Adipocyte (in vitro differentiated cells): Measurements from ENCODE around the gene FYN.

ENCODE experiments used
- DNase-seq: peaks from one replicate; pipeline ENCODE4 v3.0.0-alpha.2; 2015; ENCODE audit warnings: low read depth
- H3K27me3 ChIP-seq: replicated peaks from 2 replicates; pipeline ENCODE4 v1.7.0; 2013; ENCODE audit warnings: mild to moderate bottlenecking, low read length, moderate library complexity; ENCODE audit not compliant: control insufficient read depth, insufficient read depth
- H3K36me3 ChIP-seq: 2 replicates; pipeline ENCODE4 v1.7.0; 2013; ENCODE audit warnings: low read length, mild to moderate bottlenecking, moderate library complexity; ENCODE audit not compliant: control insufficient read depth, insufficient read depth, severe bottlenecking
- H3K4me1 ChIP-seq: 2 replicates; pipeline ENCODE4 v1.7.0; 2013; ENCODE audit warnings: mild to moderate bottlenecking, low read length, moderate library complexity; ENCODE audit not compliant: control insufficient read depth, insufficient read depth
- H3K4me3 ChIP-seq: 2 replicates; pipeline ENCODE4 v1.7.0; 2013; ENCODE audit warnings: mild to moderate bottlenecking, low read length, moderate library complexity
- H3K9ac ChIP-seq: 2 replicates; pipeline ENCODE4 v1.7.0; 2013; ENCODE audit warnings: mild to moderate bottlenecking, low read length, moderate library complexity
- H3K9me3 ChIP-seq: 2 replicates; pipeline ENCODE4 v1.7.0; 2013; ENCODE audit warnings: mild to moderate bottlenecking, low read length, moderate library complexity; ENCODE audit not compliant: control insufficient read depth

Gene FYN

GRCh38 chr6:111725446-111726112, 147.7 kb downstream of the FYN start:
- Histone ChIP-seq H3K9me3 (no peaks in the 10 kb centered on the region), H3K27me3 (no peaks in the 10 kb centered on the region), H3K4me3 (no peak overlapping the region), H3K9ac (peak overlapping the region; percentile 44), H3K4me1 (peaks cover 63% of the 10 kb centered on the region), H3K36me3 (no peaks in the 10 kb centered on the region)
- peak; percentile 29 for DNase-seq

GRCh38 chr6:111724505-111724904, 148.7 kb downstream of the FYN start:
- H3K9ac ChIP-seq, result peak overlapping the region; percentile 44

GRCh38 chr6:111724039-111724438, 149.2 kb downstream of the FYN start:
- Histone ChIP-seq H3K9ac (peak overlapping the region; percentile 44), H3K36me3 (peaks cover 9% of the 10 kb centered on the region)

More at GRCh38 chr6:111724505-111724904, 148.7 kb downstream of the FYN start:
- H3K4me1 ChIP-seq, result peaks cover 64% of the 10 kb centered on the region
- no peak for DNase-seq
- no peaks in the 10 kb centered on the region for H3K9me3 ChIP-seq
- no peaks in the 10 kb centered on the region for H3K27me3 ChIP-seq
- peaks cover 4% of the 10 kb centered on the region for H3K36me3 ChIP-seq
- peak overlapping the region; percentile 1 for H3K4me3 ChIP-seq

GRCh38 chr6:111723412-111723970, 149.8 kb downstream of the FYN start:
- Histone ChIP-seq H3K9me3 (no peaks in the 10 kb centered on the region), H3K27me3 (no peaks in the 10 kb centered on the region), H3K4me1 (peaks cover 73% of the 10 kb centered on the region), H3K36me3 (peaks cover 13% of the 10 kb centered on the region), H3K9ac (peak overlapping the region; percentile 44), H3K4me3 (peak overlapping the region; percentile 14)
- no peak for DNase-seq

More at GRCh38 chr6:111724039-111724438, 149.2 kb downstream of the FYN start:
- Histone ChIP-seq H3K27me3 (no peaks in the 10 kb centered on the region), H3K9me3 (no peaks in the 10 kb centered on the region), H3K4me1 (peaks cover 68% of the 10 kb centered on the region), H3K4me3 (peak overlapping the region; percentile 14)
- DNase-seq, result no peak

GRCh38 chr6:111722179-111722731, 151.0 kb downstream of the FYN start:
- Histone ChIP-seq H3K4me1 (peaks cover 71% of the 10 kb centered on the region), H3K36me3 (peaks cover 24% of the 10 kb centered on the region), H3K27me3 (no peaks in the 10 kb centered on the region), H3K9me3 (no peaks in the 10 kb centered on the region), H3K4me3 (peak overlapping the region; percentile 55), H3K9ac (peak overlapping the region; percentile 65)
- DNase-seq, result peak; percentile 90

GRCh38 chr6:111721753-111722154, 151.5 kb downstream of the FYN start:
- peaks cover 69% of the 10 kb centered on the region for H3K4me1 ChIP-seq
- H3K9me3 ChIP-seq, result no peaks in the 10 kb centered on the region
- peak overlapping the region; percentile 65 for H3K9ac ChIP-seq
- DNase-seq, result peak; percentile 68
- no peaks in the 10 kb centered on the region for H3K27me3 ChIP-seq
- peak overlapping the region; percentile 55 for H3K4me3 ChIP-seq
- peaks cover 27% of the 10 kb centered on the region for H3K36me3 ChIP-seq

GRCh38 chr6:111720931-111721496, 152.2 kb downstream of the FYN start:
- H3K4me1 ChIP-seq, result peaks cover 65% of the 10 kb centered on the region
- no peak overlapping the region for H3K9ac ChIP-seq
- peaks cover 30% of the 10 kb centered on the region for H3K36me3 ChIP-seq
- H3K9me3 ChIP-seq, result no peaks in the 10 kb centered on the region
- DNase-seq, result no peak
- no peaks in the 10 kb centered on the region for H3K27me3 ChIP-seq
- no peak overlapping the region for H3K4me3 ChIP-seq

GRCh38 chr6:111718990-111719389, 154.3 kb downstream of the FYN start:
- Histone ChIP-seq H3K4me1 (peaks cover 46% of the 10 kb centered on the region), H3K36me3 (peaks cover 49% of the 10 kb centered on the region), H3K9me3 (no peaks in the 10 kb centered on the region), H3K9ac (no peak overlapping the region), H3K27me3 (no peaks in the 10 kb centered on the region), H3K4me3 (no peak overlapping the region)
- peak; percentile 49 for DNase-seq

- Histone ChIP-seq H3K9me3 (no peaks in the 10 kb centered on the region), H3K27me3 (no peaks in the 10 kb centered on the region), H3K36me3 (peaks cover 56% of the 10 kb centered on the region), H3K4me3 (no peak overlapping the region), H3K4me1 (peaks cover 39% of the 10 kb centered on the region), H3K9ac (no peak overlapping the region)
- DNase-seq, result no peak
Measured at GRCh38 chr6:111718326-111718725, 154.9 kb downstream of the FYN start.

- H3K4me1 ChIP-seq, result peaks cover 32% of the 10 kb centered on the region
- no peak overlapping the region for H3K9ac ChIP-seq
- H3K4me3 ChIP-seq, result no peak overlapping the region
- no peak for DNase-seq
- H3K36me3 ChIP-seq, result peaks cover 63% of the 10 kb centered on the region
- H3K9me3 ChIP-seq, result no peaks in the 10 kb centered on the region
- no peaks in the 10 kb centered on the region for H3K27me3 ChIP-seq
Measured at GRCh38 chr6:111717621-111718020, 155.6 kb downstream of the FYN start.

GRCh38 chr6:111716325-111716724, 156.9 kb downstream of the FYN start:
- no peak overlapping the region for H3K4me3 ChIP-seq
- H3K36me3 ChIP-seq, result peaks cover 76% of the 10 kb centered on the region
- no peaks in the 10 kb centered on the region for H3K9me3 ChIP-seq
- no peak for DNase-seq
- H3K4me1 ChIP-seq, result peaks cover 24% of the 10 kb centered on the region
- no peak overlapping the region for H3K9ac ChIP-seq
- H3K27me3 ChIP-seq, result no peaks in the 10 kb centered on the region
